ENCODE measurements around the gene PROX1. TPM values are rescaled to one million over a fixed set of nuclear protein-coding genes. Genes with fewer than 3 reads are reported as not detected.
A peak's percentile ranks its signal among the peaks of the same experiment; 100 is the strongest.

Gene PROX1
- total and polyA plus RNA-seq, 9 of the 15 experiments (the other 6 are each of a cell fraction or from before 2014, with no cell fraction given) = 0.14 to 0.22 TPM; not detected in 7

- peak in 1 of 3 experiments; percentile 40; a peak in 1 of 6 replicates for TF ChIP-seq ZBTB11 (CRISPR knock-in tag; IDR thresholded peaks at IDR 0.05)
- TF ChIP-seq KLF6 (CRISPR knock-in tag; IDR thresholded peaks at IDR 0.05; ENCODE audit: borderline replicate concordance) = no peak
- TF ChIP-seq HNRNPK (IDR thresholded peaks at IDR 0.05; ENCODE audit: low read depth, low read length, poor library complexity, severe bottlenecking) = no peak
- TF ChIP-seq ZFP1 (CRISPR knock-in tag; IDR thresholded peaks at IDR 0.05) = no peak
- no peak for TF ChIP-seq ATF3 (IDR thresholded peaks at IDR 0.05)
- TF ChIP-seq ATF3 (CRISPR knock-in tag; conservative IDR thresholded peaks at IDR 0.05) = no peak
- TF ChIP-seq RBBP5 (IDR thresholded peaks at IDR 0.05; ENCODE audit: borderline replicate concordance, insufficient read depth, low read length, poor library complexity, severe bottlenecking) = no peak
- 0 out of 2 replicates have a peak, but pooled peaks have one; percentile 12 for TF ChIP-seq ZBTB12 (CRISPR knock-in tag; IDR thresholded peaks at IDR 0.05)
- TF ChIP-seq CREB1 (IDR thresholded peaks at IDR 0.05) = peak; percentile 63; the same call in 1 of the 2 replicates
- no peak for TF ChIP-seq CREB1 (CRISPR knock-in tag; IDR thresholded peaks at IDR 0.05)
- TF ChIP-seq TEAD4 (IDR thresholded peaks at IDR 0.05; ENCODE audit: low read length) = peak; percentile 99
- no peak for TF ChIP-seq TEAD4 (CRISPR knock-in tag; IDR thresholded peaks at IDR 0.05; ENCODE audit: borderline replicate concordance)
- TF ChIP-seq ZBTB7A (IDR thresholded peaks at IDR 0.05; ENCODE audit: borderline replicate concordance, control insufficient read depth, low read depth, low read length) = no peak
- no peak for TF ChIP-seq PTBP1 (IDR thresholded peaks at IDR 0.05; ENCODE audit: low read depth, low read length)
- TF ChIP-seq ZSCAN32 (CRISPR knock-in tag; IDR thresholded peaks at IDR 0.05) = no peak
- TF ChIP-seq ZKSCAN8 (CRISPR knock-in tag; IDR thresholded peaks at IDR 0.05) = no peak; the same call in 1 of the 2 replicates
- TF ChIP-seq ARNT (IDR thresholded peaks at IDR 0.05) = no peak
- no peak for TF ChIP-seq NCOA4 (IDR thresholded peaks at IDR 0.05; ENCODE audit: partially characterized antibody)
- no peak for TF ChIP-seq SPI1 (IDR thresholded peaks at IDR 0.05; ENCODE audit: borderline replicate concordance, low read depth, low read length)
These were observed 15.5 kb downstream of the PROX1 start (continued) for GRCh38 chr1:214003233-214003632.

All from K562 (cell line).